Measurements from ENCODE around the gene WWOX.

Gene WWOX

DNA sequence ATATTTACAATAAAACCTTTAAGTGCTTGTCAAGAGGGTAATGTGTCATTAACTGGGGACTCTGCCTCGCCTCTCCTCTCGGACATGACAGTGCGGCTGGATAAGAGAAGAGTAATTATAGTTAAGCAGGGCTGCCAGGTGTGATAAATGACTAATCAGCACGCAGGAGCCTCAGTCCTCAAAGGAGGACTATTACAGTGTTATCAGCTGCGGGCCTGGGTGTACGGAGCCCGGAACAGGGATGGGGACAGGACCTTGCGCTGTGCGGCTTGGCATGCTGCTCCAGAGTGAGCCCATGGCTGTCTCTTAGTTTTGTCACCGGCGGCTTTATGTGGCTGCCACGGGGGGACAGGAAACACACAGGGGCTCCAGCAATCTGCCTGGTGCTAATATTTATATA is 893.9 kb downstream of the WWOX start:
- TF ChIP-seq, protein P1, sequence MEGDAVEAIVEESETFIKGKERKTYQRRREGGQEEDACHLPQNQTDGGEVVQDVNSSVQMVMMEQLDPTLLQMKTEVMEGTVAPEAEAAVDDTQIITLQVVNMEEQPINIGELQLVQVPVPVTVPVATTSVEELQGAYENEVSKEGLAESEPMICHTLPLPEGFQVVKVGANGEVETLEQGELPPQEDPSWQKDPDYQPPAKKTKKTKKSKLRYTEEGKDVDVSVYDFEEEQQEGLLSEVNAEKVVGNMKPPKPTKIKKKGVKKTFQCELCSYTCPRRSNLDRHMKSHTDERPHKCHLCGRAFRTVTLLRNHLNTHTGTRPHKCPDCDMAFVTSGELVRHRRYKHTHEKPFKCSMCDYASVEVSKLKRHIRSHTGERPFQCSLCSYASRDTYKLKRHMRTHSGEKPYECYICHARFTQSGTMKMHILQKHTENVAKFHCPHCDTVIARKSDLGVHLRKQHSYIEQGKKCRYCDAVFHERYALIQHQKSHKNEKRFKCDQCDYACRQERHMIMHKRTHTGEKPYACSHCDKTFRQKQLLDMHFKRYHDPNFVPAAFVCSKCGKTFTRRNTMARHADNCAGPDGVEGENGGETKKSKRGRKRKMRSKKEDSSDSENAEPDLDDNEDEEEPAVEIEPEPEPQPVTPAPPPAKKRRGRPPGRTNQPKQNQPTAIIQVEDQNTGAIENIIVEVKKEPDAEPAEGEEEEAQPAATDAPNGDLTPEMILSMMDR (IDR thresholded peaks at IDR 0.05; ENCODE audit: control insufficient read depth, extremely low read depth, insufficient read depth) = no peak
- DNase-seq (ENCODE audit: low read depth) = no peak
- no peak overlapping the region for H3K4me3 ChIP-seq (ENCODE audit: low read depth, low read length)

GRCh38 chr16:78994135-78994745 is 894.8 kb downstream of the WWOX start:
- DNase-seq (ENCODE audit: low read depth) = no peak
- TF ChIP-seq, protein P1 (IDR thresholded peaks at IDR 0.05; ENCODE audit: control insufficient read depth, extremely low read depth, insufficient read depth) = no peak
- H3K4me3 ChIP-seq (ENCODE audit: low read depth, low read length) = no peak overlapping the region

GRCh38 chr16:78995441-78995840 is 896.0 kb downstream of the WWOX start:
- TF ChIP-seq, protein P1 (IDR thresholded peaks at IDR 0.05; ENCODE audit: control insufficient read depth, extremely low read depth, insufficient read depth) = no peak
- no peak overlapping the region for H3K4me3 ChIP-seq (ENCODE audit: low read depth, low read length)
- DNase-seq (ENCODE audit: low read depth) = no peak

- no peak overlapping the region for H3K4me3 ChIP-seq (ENCODE audit: low read depth, low read length)
- DNase-seq (ENCODE audit: low read depth) = no peak
- TF ChIP-seq, protein P1 (IDR thresholded peaks at IDR 0.05; ENCODE audit: control insufficient read depth, extremely low read depth, insufficient read depth) = no peak
These were observed 897.3 kb downstream of the WWOX start for GRCh38 chr16:78996790-78997189.

DNA sequence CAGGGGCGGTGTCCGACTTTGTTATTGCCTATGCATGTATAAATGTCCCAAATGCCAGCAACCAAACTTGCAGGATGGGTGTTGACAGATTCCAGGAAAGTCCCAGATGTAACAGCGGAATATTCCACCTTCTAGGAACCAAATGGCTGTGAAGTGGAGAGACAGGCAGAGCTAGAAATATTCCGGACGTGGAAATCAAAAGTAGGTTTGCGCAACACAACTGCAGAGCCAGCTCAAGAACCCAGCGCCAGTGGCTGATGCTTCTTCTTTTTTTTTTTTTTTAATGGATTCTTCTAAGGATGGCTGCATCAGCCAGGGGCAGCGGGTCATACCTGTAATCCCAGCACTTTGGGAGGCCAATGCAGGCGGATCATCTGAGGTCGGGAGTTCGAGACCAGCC is 899.4 kb downstream of the WWOX start:
- no peak overlapping the region for H3K4me3 ChIP-seq (ENCODE audit: low read depth, low read length)
- DNase-seq (ENCODE audit: low read depth) = no peak
- TF ChIP-seq, protein P1 (IDR thresholded peaks at IDR 0.05; ENCODE audit: control insufficient read depth, extremely low read depth, insufficient read depth) = no peak

- no peak for DNase-seq (ENCODE audit: low read depth)
- H3K4me3 ChIP-seq (ENCODE audit: low read depth, low read length) = no peak overlapping the region
- TF ChIP-seq, protein P1 (IDR thresholded peaks at IDR 0.05; ENCODE audit: control insufficient read depth, extremely low read depth, insufficient read depth) = no peak
These were observed 901.9 kb downstream of the WWOX start for GRCh38 chr16:79001156-79001967.

All from LNCaP clone FGC (cell line).